Left lung (tissue), 10 donors: ENCODE data around the gene LPCAT3. TPM values are rescaled to one million over a fixed set of nuclear protein-coding genes. Genes with fewer than 3 reads are reported as not detected.

ENCODE experiments used
- ATAC-seq: fragments of 200-7000 bp; cut with Tn5 transposase; one replicate; pipeline ENCODE4 v1.9.1; 2020; ENCODE audit warnings: moderate library complexity
- DNase-seq, 4 donors: peaks; one replicate each; pipeline ENCODE4 v3.0.0-alpha.2; 2013 to 2020
- H3K27ac ChIP-seq, 2 donors: fragments of 200-600 bp; sonication (generic) in 1 of 2; one replicate each; pipeline versions ENCODE4 v1.5.0 to v1.8.0; 2020 to 2021
- H3K27me3 ChIP-seq, 2 donors: fragments of 200-600 bp; sonication (generic) in 1 of 2; one replicate each; pipeline versions ENCODE4 v1.5.0 to v1.8.0; 2020 to 2021
- H3K36me3 ChIP-seq, 2 donors: fragments of 200-600 bp; sonication (generic) in 1 of 2; one replicate each; pipeline versions ENCODE4 v1.5.0 to v1.8.0; 2020 to 2021
- H3K4me1 ChIP-seq, 2 donors: fragments of 200-600 bp; one replicate each; pipeline ENCODE4 v1.8.0; 2021
- H3K4me3 ChIP-seq, 2 donors: fragments of 200-600 bp; sonication (generic) in 1 of 2; one replicate each; pipeline versions ENCODE4 v1.5.0 to v1.8.0; 2020 to 2021; ENCODE audit warnings: mild to moderate bottlenecking in 1 of 2
- H3K9me3 ChIP-seq, 2 donors: fragments of 200-600 bp; sonication (generic) in 1 of 2; one replicate each; pipeline versions ENCODE4 v1.5.0 to v1.8.0; 2020 to 2021
- intact Hi-C, 2 donors: fragments of 100-400 bp; cut with DNase I; formaldehyde crosslinking; loops; one replicate each; pipeline versions ENCODE4 v1.11.2 to v1.14.2; 2022
- polyA plus RNA-seq, 6 donors: library from polyadenylated mRNA; unstranded; fragments of 120-200 nt; gene quantifications; one replicate each; pipeline ENCODE4 v1.2.1, GENCODE V29; 2013; ENCODE audit not compliant: insufficient read length in 6 of 6
- total RNA-seq, 2 donors: library from RNA; stranded (reverse); fragmentation: NEBNext Ultra II Directional; extraction: Animal tissue kit (Norgen Biotek cat#: 25700); gene quantifications; one replicate each; pipeline ENCODE4 v1.2.1, GENCODE V29; 2021
- TF ChIP-seq, protein P1 (sequence below), 2 donors: fragments of 200-600 bp; sonication (generic) in 1 of 2; IDR thresholded peaks; one replicate each; pipeline versions ENCODE4 v1.5.0 to v1.8.0; 2021; ENCODE audit warnings: antibody characterized with exemption in 2 of 2
- donor health status: DM: no; HTN: yes; CAD: no.
- donor health status: DM: no; HTN: no; CAD: no.

The LPCAT3 gene
- total and polyA plus RNA-seq, 8 donors, result 54.7 to 108 (median 64.7) TPM

DNA sequence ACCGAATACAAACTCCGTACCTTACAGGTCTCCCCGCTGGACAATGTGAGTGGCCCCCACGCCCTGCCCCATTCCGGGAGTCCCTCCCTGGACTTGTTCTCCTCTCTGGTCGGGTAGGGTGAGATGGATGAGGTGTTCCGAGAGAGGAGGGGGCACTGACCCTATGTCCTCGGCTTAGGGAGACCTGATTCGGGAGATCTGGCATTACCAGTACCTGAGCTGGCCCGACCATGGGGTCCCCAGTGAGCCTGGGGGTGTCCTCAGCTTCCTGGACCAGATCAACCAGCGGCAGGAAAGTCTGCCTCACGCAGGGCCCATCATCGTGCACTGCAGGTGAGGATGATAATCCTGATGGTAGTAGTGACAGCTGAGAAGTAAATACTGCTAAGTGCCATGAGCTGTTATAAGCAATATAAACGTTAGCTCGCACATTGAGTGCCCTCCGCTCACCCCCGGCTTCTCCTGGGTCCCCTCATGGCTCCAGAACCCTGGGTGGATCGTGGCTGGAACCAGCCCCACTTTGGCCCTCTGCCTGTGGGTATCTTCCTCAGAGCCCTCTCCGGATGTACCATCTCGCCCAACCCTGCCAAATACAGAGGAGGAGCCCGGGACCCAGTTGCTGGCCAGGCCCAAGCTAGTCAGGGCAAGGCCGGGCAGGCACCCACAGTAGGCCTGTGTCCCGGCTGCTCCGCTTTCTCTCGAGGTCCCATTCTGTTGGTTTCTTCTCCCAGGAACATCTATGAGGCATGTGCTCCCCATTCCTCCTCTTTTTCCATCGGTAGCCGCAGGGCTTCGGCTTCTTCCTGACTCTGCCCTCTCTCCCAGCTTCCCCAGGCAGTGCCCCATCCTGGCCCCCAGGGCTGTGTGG lies 60.3 kb downstream of the LPCAT3 start:
- no peaks in the 10 kb centered on the region for H3K9me3 ChIP-seq
- H3K4me3 ChIP-seq, result peak overlapping the region in 1 of 2 donors; percentile 29
- intact Hi-C loops, result loop anchor here in 1 of 2 donors (10.0 kb wide), 1 partner anchor 157 kb away; no protein-coding TSS in a partner anchor
- DNase-seq (peak in 1 of 4 donors; percentile 65), ATAC-seq (no peak)
- H3K36me3 ChIP-seq, result peaks cover 0 to 66% of the 10 kb centered on the region in 2 donors
- no peaks in the 10 kb centered on the region for H3K27me3 ChIP-seq
- H3K4me1 ChIP-seq, result peaks cover 31 to 97% of the 10 kb centered on the region in 2 donors
- TF ChIP-seq, protein P1, sequence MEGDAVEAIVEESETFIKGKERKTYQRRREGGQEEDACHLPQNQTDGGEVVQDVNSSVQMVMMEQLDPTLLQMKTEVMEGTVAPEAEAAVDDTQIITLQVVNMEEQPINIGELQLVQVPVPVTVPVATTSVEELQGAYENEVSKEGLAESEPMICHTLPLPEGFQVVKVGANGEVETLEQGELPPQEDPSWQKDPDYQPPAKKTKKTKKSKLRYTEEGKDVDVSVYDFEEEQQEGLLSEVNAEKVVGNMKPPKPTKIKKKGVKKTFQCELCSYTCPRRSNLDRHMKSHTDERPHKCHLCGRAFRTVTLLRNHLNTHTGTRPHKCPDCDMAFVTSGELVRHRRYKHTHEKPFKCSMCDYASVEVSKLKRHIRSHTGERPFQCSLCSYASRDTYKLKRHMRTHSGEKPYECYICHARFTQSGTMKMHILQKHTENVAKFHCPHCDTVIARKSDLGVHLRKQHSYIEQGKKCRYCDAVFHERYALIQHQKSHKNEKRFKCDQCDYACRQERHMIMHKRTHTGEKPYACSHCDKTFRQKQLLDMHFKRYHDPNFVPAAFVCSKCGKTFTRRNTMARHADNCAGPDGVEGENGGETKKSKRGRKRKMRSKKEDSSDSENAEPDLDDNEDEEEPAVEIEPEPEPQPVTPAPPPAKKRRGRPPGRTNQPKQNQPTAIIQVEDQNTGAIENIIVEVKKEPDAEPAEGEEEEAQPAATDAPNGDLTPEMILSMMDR (IDR thresholded peaks at IDR 0.05), result no peak
- H3K27ac ChIP-seq, result peak overlapping the region; percentile 69 to 93

DNA sequence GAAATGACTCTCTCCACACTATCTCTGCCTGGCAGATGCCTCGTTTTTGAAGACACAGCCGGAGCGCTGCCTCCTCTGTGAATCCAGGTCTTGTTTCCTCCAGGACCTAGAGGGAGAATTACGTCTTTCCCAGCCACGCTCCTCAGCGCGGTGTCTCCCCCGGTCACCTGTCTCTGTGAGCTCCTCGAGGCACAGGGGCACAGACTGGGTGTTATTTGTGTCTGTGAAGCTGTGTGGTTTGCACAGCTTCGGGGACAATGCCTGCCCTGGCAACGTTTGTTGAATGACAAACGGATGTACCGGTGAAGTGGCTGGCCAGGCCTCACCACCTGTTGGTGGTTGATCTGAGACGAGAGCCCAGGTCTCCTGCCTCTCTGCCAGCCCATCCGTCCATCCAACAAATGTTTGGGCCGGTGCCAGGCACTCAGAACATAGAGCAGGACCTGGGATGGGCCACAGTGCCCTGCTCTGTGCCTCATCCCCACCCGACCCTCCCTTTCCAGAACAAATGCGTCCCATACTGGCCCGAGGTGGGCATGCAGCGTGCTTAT lies 61.0 kb downstream of the LPCAT3 start:
- Histone ChIP-seq H3K27me3 (no peaks in the 10 kb centered on the region), H3K9me3 (no peaks in the 10 kb centered on the region), H3K36me3 (peaks cover 0 to 68% of the 10 kb centered on the region in 2 donors), H3K27ac (peak overlapping the region in 1 of 2 donors; percentile 93), H3K4me1 (peaks cover 28 to 89% of the 10 kb centered on the region in 2 donors), H3K4me3 (no peak overlapping the region)
- ATAC-seq (no peak), DNase-seq (peak in 1 of 4 donors; percentile 55)
- TF ChIP-seq, protein P1 (IDR thresholded peaks at IDR 0.05), result no peak
- intact Hi-C loops, result loop anchor here in 1 of 2 donors (10.0 kb wide), 1 partner anchor 158 kb away; no protein-coding TSS in a partner anchor

DNA sequence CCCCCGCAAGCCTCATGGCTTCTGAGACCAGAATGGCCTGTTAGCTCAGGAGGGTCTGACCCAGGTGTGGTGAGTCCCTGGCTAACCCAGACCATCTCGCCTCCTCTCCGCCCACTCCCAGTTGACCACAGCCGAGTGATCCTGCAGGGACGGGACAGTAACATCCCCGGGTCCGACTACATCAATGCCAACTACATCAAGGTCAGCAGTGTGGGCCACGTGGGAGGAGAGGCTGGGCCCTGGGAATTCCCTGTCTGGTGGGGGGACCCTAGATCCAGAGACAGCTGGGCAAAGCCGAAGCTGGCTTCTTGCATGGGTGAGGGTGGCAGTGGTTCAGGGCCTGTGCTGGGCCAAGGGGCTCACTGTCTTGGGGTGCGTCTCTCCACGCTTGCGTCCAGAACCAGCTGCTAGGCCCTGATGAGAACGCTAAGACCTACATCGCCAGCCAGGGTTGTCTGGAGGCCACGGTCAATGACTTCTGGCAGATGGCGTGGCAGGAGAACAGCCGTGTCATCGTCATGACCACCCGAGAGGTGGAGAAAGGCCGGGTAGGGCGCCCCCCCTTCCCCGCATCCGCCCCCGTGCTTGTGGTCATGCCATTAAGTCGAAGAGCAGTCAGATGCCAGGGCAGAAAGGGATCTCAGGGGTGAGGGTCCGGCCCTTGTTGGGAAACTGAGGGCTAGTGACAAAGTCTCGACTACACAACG lies 62.1 kb downstream of the LPCAT3 start:
- intact Hi-C loops, result loop anchor here in 1 of 2 donors (10.0 kb wide), 1 partner anchor 159 kb away; no protein-coding TSS in a partner anchor
- Histone ChIP-seq H3K9me3 (no peaks in the 10 kb centered on the region), H3K36me3 (peaks cover 0 to 66% of the 10 kb centered on the region in 2 donors), H3K4me3 (peak overlapping the region in 1 of 2 donors; percentile 69), H3K27ac (peak overlapping the region in 1 of 2 donors; percentile 93), H3K4me1 (peaks cover 19 to 79% of the 10 kb centered on the region in 2 donors), H3K27me3 (no peaks in the 10 kb centered on the region)
- TF ChIP-seq, protein P1 (IDR thresholded peaks at IDR 0.05), result no peak
- ATAC-seq (no peak), DNase-seq (no peak)

DNA sequence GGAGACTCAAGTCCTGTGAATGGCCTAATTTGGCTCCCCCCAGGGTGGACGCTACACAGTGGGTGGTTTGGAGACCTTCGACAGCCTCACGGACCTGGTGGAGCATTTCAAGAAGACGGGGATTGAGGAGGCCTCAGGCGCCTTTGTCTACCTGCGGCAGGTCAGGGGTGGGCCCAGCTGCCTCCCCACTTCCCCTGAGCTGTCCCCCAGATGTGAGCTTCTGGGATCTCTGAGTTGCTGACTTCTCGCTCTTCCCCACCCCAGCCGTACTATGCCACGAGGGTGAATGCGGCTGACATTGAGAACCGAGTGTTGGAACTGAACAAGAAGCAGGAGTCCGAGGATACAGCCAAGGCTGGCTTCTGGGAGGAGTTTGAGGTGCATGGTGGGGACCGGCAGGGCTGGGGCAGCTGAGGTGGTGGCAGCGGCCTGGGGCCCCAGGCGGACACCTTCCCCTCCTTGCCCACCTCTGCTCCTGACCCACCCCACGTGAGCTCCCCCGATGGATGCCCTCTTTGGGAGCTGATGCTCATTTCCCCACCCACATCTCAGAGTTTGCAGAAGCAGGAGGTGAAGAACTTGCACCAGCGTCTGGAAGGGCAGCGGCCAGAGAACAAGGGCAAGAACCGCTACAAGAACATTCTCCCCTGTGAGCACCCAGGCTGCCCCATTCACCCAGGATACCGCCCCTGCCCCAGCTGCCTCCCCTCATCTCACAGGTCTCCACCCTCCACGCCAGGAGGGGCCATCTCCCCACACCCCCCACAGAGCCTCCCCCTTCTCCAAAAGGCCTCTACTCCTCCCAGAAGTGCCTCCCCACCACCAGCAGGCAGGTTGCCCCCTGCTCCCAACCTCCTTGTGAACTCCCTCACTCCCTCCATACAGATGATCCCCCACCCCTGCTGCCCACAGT lies 62.9 kb downstream of the LPCAT3 start:
- no peak for ATAC-seq
- Histone ChIP-seq H3K36me3 (peaks cover 0 to 58% of the 10 kb centered on the region in 2 donors), H3K9me3 (no peaks in the 10 kb centered on the region), H3K4me1 (peaks cover 12 to 78% of the 10 kb centered on the region in 2 donors), H3K27me3 (no peaks in the 10 kb centered on the region), H3K4me3 (peak overlapping the region in 1 of 2 donors; percentile 69), H3K27ac (peak overlapping the region in 1 of 2 donors; percentile 93)
- TF ChIP-seq, protein P1 (IDR thresholded peaks at IDR 0.05), result no peak
- DNase-seq, result peak in 2 of 4 donors; percentile 30 to 41
- intact Hi-C loops, result loop anchor here in 1 of 2 donors (10.0 kb wide), 1 partner anchor 159 kb away; no protein-coding TSS in a partner anchor
